ENCODE measurements around the gene IRF3. TPM values are rescaled to one million over a fixed set of nuclear protein-coding genes. Genes with fewer than 3 reads are reported as not detected.

The IRF3 gene
- total RNA-seq, 1 experiment from 2014 or later = 133 TPM

DNA sequence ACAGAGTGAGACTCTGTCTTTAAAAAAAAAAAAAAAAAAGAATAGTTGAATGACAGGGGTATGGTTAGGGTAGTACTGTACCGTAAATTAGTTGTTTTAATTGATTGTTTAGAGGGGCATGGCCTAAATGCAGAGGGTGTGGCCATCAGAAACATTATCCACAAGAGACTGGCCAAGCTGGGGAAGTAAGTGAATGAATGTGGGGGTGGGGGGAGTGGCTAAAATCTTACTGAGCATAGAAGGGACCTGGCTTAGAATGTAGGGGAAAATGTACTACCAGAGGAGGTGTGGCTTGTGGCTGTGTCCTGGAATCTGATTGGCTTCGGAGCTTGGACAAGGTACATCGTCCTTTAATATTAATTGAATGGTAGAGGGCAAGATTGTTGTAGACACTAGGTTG lies 3.9 kb upstream of the IRF3 start:
- DNase-seq (ENCODE audit: low spot score) = no peak

DNA sequence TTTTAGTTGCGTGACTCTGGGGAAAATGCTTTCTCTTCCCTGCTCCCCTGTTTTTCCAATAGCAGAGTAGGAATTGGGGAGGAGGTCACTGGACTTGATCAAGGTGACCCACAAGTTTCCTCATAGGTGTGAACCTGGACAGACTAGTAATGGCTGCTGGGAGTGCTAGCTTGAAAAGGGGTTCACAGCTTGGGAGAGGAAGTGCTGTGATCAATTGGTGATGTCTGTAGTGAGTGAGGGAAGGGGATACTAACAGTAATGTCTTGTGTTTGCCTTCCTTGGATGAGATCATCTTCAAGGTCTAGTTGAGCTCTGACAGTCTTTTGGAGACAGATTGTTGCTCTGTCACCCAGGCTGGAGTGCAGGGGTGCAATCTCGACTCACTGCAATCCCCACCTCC lies 1.8 kb upstream of the IRF3 start:
- DNase-seq (ENCODE audit: low spot score) = no peak

DNA sequence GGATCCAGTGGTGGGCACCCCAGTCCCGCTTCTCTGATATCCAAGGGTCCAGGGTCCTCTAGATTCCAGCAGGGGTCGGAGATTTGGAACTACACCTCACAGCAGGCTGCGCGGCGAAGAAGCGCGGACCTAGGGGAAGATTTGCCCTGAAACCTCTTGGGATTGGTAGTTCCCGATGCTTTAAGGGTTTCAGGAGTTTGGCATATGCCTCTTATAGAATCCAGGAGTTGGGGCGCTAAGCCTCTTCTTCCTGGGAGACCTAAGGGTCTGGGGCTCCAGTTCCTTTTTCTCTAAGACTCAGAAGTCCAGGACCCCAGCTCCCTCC lies 425 bp upstream of the IRF3 start:
- DNase-seq (ENCODE audit: low spot score) = no peak

DNA sequence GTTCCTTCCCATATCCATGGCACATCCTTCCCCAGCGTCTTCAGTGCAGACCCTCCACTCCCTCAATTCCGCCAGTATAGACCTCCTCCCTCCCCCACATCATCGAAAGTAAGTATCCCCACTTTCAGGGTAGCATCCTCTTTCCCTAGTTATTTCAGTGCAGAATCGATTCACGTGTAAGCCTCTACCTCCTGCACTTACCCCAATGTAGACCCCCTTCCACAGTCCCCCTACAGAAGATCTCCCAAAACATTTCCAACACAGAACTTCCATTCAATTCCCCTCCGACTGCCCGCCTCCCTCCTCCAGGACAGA lies 664 bp downstream of the IRF3 start:
- no peak for DNase-seq (ENCODE audit: low spot score)

DNA sequence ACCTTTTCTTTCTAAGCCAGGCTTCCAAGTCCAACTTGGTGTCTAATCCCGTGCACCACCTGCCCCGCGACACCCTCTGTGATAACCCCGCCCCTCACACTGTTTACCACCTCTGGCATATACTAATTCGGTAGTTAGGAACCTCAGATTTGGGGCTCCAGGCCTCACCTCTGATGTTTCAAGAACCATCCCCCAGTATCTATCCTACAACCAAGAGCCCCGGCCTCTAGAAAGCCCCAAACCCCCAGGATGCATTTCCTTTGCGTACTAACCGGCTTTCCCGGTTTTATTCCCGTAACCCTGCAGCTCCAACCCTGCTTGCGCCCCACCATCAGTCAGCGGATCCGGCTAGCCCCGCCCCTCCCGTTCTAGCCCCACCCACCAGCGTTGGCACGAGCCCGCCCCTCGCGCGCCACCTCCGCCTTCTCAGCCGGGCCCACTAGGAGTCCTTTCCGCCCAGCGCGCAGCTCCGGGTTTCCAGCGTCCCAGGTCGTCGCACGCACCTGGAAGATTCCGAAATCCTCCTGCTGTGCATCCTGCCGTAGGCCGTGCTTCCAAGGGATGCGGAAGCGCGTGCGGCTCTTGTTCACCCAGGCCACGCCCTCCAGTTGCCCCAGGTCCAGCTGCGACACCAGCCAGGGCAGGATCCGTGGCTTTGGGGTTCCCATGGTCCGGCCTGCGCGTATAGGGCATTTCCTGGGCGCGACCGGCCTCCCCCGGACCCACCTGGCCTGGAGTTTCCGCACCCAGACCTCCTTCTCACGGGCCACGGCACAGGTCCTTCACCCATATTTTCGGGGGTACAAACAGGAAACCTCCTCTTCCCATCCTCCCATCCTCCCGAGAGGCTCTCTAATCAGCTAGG lies 1.3 kb downstream of the IRF3 start:
- peak; percentile 93 for DNase-seq (ENCODE audit: low spot score)

DNA sequence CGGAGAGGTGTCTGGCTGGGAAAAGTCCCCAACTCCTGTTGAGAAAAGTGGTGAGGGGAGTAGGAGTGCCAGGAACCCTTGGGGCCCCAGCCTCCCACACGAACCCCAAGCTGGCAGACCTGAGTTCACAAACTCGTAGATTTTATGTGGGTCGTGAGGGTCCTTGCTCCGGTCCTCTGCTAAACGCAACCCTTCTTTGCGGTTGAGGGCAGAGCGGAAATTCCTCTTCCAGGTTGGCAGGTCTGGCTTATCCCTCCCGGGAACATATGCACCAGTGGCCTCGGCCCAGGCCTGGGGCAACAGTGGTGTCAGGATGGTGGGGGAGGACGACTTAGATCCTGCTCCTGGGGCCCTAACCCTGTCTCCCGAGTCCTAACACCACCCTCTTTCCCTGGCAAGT lies 2.4 kb downstream of the IRF3 start:
- no peak for DNase-seq (ENCODE audit: low spot score)

DNA sequence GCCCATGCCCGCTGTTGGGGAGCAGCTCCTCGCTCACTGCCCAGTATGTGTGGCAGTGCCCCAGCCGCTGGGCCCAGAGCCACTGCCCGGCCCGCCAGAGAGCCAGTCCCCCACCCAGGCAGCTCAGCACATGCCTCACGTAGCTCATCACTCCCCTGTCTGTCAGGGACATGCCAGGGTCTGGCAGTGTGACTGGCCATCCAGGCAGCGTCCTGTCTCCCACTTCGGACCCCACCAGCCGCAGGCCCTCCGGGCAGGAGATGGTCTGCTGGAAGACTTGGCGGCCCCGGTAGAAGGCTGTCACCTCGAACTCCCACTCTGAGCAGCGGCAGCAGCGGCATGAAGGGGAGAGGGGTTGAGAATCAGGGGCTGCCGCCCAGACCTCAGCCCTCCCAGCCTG lies 3.6 kb downstream of the IRF3 start:
- no peak for DNase-seq (ENCODE audit: low spot score)

DNA sequence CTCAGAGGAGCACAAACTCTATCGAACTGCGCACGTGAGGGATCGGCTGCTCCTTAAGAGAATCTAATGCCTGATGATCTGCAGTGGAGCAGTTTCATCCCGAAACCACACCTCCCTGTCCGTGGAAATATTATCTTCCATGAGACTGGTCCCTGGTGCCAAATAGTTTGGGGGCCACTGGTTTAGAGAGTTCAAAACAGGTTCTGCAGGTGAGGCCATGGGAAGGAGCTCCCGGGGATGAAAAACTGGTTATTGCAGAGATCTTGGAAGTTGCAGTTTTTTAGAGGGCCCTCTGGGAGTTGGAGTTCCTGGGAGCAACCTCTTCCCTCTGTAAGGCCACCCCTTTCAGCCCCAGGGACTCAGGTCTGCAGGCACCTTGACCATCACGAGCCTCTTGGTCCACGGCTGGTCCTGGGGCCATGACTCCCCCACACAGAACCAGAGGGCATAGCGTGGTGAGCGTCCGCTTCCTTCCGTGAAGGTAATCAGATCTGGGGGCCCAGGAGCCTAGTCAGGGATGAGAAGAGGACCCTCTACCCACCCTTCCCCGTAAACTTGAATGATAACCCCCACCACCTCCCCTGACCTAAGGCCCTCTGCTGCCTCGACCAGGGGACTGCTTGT lies 5.2 kb downstream of the IRF3 start:
- no peak for DNase-seq (ENCODE audit: low spot score)

DNA sequence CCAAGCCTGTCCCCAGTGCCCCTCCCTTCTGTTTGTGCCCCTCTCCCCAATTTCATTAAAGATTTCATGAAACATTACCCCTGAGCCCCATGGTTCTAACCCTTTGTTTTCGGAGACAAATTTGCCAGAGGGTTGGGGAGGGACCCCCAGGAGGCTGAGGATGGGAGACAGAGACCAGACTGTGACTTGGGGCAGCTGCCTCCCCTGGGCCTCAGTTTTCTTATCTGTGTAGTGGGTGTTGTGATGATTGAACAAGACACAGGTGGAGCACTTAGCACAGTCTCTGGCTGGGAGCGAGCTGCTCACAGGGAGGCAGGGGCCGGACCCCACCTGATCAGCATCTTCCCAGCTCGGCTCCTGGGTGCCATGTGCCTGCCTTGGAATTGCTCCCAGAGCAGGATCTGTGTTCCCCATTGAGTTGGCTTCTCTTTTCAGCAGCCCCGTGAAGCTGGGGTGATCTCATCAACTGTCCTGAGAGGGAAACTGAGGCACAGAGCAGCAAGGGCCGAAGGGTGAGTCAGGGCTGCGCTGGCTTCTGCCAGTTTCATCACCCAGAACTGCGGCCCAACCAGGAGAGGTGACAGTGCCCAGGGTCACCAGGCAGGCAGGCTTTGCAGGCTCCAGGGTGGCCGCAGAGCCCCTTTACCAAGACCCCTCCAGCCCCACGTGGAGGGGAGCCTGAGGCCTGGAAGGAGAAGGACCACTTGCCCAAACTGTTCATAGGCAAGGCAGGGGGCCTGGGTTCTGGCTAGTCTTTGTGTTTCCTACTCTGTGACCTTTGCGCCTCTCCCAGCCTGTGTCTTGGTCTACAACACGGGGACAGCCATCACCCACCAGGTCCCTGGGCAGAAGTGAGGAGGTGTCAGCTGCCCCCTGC lies 6.9 kb downstream of the IRF3 start:
- DNase-seq (ENCODE audit: low spot score) = no peak

DNA sequence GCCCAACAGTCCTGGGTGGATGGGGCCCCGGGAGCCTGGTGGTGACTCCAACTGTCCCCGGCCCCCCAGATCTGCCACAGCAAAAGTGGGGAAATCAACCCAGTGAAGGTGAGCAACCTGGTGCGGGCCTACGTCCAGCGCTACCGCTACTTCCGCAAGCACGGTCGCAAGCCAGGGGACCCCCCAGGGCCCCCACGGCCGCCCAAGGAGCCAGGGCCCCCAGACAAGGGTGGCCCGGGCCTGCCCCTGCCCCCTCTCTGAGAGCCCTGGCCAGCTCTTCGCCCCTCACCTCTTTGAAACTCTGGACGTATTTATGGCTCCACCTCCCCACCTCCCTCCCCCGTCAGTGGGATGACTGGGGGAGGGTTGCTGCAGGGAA lies 7.5 kb downstream of the IRF3 start:
- DNase-seq (ENCODE audit: low spot score) = no peak

DNA sequence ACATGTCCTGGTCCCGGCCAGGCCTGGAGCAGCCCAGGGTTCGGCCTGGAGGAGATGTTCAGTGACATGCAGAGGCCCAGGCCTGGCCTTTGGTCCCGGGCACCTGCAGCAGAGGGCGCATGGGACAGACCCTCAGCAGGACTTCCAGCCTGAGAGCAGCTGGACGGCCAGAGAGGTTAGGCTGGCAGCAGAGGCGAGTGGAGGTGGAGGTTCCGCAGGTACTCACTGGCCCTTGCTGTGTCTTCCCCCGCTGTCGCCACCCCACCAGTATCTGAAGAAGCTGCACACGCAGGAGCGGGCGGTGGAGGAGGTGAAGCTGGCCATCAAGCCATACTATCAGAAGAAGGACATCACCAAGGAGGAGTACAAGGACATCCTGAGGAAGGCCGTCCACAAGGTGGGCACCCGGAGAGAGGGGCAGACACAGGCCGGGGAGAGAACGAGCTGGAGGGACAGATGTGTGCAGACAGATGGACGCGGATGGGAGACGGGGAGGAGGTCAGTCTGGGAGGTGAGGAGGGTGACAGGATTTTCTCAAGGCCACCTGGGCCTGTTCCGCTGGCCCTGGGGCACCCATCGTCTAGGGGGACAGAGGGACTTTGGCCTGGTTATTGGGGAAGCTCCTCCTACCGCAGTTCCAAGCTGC lies 8.0 kb downstream of the IRF3 start:
- DNase-seq (ENCODE audit: low spot score) = no peak

DNA sequence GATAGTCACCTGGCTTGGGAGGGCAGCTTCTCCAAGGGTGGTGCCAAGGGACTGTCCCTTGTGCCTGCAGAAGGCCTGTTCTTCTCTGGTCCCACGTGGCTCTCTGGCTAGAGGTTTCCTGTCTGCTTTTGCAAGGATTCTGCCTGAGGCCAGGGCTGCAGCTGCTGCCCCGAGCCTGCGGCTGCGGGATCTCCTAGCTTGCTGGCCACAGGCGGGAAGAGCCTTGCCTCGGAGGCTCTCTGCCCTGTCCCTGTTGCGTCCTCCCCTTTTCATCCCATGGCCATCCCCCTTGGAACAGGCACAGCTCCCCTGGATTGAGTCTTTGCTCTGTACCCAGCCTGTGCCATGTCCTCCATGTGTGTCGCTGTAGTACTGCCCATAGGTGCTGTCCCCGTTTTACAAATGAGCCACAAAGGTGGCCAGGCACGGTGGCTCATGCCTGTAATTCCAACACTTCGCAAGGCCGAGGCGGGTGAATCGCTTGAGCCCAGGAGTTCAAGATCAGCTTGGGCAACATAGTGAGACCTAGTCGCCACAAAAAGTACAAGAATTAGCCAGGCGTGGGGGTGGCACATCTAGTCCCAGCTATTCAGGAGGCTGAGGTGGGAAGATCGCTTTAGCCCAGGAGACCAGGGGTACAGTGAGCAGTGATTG lies 9.1 kb downstream of the IRF3 start:
- DNase-seq (ENCODE audit: low spot score) = no peak

DNA sequence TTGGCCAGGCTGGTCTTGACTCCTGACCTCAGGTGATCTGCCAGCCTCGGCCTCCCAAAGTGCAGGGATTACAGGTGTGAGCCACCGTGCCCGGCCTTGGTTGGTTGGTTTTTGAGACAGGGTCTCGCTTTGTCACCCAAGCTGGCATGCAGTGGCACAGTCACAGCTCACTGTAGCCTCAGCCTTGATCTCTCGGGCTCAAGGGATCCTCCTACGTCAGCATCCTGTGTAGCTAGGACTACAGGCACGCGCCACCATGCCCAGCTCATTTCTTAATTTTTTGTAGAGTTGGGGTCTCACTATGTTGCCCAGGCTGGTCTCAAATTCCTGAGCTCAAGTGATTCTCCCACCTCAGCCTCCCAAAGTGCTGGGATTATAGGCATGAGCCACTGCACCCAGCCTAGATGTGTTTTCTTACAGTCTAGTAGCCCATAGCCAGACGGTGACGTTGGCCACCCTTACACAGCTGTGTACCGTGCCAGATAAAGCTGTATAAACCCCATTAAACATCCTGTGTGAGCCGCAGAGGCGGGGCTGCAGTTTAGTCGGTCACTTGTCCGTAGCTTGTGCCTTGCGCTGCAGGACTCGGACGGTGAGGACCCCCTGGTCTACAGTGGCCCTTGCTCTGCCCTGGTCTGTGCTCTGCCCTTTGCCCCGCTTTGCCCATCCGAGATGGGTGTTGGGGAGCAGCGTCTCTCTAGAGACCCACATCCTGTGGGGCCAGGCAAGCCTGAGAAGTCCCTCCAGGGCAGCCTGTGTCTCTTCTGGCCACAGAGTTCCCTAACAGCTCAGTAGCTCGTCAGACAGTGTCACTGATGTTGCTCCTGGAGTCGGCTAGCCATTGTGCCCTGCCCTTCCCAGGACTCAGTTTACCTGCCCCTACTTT lies 9.8 kb downstream of the IRF3 start:
- DNase-seq (ENCODE audit: low spot score) = no peak

DNA sequence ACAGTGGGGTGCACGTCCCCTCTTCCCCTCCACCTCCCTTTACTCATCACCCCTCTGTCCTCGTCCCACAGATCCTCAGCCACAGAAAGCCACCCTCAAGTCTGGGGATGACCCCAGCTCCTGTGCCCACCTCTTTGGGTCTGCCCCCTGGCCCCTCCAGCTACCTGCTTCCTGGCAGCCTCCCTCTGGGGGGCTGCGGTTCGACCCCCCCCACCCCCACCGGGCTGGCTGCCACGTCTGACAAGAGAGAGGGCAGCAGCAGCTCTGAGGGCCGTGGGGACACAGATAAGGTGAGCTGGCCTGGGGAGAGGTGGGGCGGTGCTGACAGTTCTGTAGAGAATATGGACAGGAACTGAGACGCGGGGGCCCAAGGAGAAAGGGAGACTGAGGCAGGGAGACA lies 11.1 kb downstream of the IRF3 start:
- DNase-seq (ENCODE audit: low spot score) = no peak

DNA sequence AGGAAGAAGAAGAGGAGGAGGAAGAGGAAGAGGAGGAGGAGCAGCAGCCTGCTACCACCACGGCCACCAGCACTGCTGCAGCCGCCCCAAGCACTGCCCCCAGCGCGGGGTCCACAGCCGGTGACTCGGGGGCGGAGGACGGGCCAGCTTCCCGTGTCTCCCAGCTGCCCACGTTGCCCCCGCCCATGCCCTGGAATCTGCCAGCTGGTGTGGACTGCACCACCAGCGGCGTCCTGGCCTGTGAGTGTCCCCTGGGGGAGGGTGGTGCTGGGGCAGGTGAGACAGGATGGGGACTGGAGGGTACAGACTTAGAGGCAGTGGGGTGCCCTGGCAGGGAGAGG lies 12.2 kb downstream of the IRF3 start:
- no peak for DNase-seq (ENCODE audit: low spot score)

DNA sequence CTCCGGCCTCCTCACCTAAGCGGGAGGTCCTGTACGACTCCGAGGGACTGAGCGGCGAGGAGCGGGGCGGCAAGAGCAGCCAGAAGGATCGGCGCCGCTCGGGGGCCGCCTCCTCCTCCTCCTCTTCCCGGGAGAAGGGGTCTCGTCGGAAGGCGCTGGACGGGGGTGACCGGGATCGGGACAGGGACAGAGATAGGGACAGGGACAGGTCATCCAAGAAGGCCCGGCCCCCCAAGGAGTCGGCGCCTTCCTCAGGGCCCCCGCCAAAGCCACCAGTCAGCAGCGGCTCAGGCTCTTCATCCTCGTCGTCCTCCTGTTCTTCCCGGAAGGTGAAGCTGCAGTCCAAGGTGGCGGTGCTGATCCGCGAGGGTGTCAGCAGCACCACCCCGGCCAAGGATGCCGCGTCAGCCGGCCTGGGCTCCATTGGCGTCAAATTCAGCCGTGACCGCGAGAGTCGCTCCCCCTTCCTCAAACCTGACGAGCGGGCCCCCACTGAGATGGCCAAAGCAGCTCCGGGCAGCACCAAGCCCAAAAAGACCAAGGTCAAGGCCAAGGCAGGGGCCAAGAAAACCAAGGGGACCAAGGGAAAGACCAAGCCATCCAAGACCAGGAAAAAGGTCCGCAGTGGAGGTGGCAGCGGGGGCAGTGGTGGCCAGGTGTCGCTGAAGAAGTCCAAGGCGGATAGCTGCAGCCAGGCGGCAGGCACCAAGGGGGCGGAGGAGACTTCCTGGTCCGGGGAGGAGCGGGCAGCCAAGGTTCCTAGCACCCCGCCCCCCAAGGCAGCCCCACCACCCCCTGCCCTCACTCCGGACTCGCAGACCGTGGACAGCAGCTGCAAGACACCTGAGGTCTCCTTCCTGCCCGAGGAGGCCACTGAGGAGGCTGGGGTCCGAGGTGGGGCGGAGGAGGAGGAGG lies 12.8 kb downstream of the IRF3 start:
- no peak for DNase-seq (ENCODE audit: low spot score)

DNA sequence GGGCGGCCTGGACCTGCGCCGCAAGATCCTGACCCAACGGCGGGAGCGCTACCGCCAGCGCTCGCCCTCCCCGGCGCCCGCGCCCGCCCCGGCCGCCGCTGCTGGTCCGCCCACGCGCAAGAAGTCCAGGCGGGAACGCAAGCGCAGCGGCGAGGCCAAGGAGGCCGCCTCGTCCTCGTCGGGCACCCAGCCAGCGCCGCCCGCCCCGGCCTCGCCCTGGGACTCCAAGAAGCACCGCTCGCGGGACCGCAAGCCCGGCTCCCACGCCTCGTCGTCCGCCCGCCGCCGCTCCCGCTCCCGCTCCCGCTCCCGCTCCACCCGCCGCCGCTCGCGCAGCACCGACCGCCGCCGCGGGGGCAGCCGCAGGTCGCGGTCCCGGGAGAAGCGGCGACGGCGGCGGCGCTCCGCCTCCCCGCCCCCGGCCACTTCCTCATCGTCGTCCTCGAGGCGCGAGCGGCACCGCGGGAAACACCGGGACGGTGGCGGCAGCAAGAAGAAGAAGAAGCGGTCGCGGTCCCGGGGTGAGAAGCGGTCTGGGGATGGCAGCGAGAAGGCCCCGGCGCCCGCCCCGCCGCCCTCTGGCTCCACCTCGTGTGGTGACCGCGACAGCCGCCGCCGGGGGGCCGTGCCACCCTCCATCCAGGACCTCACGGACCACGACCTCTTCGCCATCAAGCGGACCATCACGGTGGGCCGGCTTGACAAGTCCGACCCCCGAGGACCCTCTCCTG lies 13.7 kb downstream of the IRF3 start:
- DNase-seq (ENCODE audit: low spot score) = no peak

DNA sequence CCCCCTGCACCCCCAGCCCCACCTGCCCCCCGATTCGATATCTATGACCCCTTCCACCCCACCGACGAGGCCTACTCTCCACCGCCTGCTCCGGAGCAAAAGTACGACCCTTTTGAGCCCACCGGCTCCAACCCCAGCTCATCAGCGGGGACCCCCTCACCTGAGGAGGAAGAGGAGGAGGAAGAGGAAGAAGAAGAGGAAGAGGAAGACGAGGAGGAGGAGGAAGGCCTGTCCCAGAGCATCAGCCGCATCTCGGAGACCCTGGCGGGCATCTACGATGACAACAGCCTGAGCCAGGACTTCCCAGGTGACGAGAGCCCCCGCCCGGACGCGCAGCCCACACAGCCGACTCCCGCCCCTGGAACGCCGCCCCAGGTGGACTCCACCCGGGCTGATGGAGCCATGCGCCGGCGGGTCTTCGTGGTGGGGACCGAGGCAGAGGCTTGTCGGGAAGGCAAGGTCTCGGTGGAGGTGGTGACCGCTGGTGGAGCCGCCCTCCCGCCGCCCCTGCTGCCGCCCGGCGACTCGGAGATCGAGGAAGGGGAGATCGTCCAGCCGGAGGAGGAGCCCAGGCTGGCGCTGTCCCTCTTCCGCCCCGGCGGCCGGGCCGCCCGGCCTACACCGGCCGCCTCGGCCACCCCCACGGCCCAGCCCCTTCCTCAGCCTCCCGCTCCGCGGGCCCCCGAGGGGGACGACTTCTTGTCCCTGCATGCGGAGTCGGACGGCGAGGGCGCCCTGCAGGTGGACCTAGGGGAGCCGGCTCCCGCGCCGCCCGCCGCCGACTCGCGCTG lies 14.4 kb downstream of the IRF3 start:
- DNase-seq (ENCODE audit: low spot score) = no peak
